ENCODE data around the gene TRIM48. TPM values are rescaled to one million over a fixed set of nuclear protein-coding genes. Genes with fewer than 3 reads are reported as not detected.

TRIM48 gene
- not detected in 2 replicates for total RNA-seq

GRCh38 chr11:55261855-55262254, at the start of gene TRIM48:
TRIM48 (plus strand) TSS chr11:55262155; CDS start chr11:55262268, 113 bp downstream.

Other genes with a start within 250 kb of the TRIM48 start
- gene OR4A16, start 81.0 kb downstream of the TRIM48 start, total RNA-seq: not detected in 2 replicates
- not detected in 2 replicates for gene OR4A15, start 105.8 kb downstream of the TRIM48 start, total RNA-seq

All from smooth muscle cell of bladder (primary cell).